Muscle of leg (tissue), 11 donors: ENCODE measurements around the gene MPO. TPM values are rescaled to one million over a fixed set of nuclear protein-coding genes. Genes with fewer than 3 reads are reported as not detected.

Source experiments
- DNase-seq: peaks from one replicate; pipeline ENCODE4 v3.0.0; 2013
- H3K27ac ChIP-seq: one replicate; pipeline ENCODE4 v1.5.1; 2013; ENCODE audit warnings: mild to moderate bottlenecking, low read length, control low read depth
- H3K27me3 ChIP-seq: one replicate; pipeline ENCODE4 v1.6.1; 2013; ENCODE audit warnings: low read length; ENCODE audit not compliant: control insufficient read depth, insufficient read depth
- H3K36me3 ChIP-seq: one replicate; pipeline ENCODE4 v1.6.1; 2013; ENCODE audit warnings: low read length; ENCODE audit not compliant: control insufficient read depth, insufficient read depth
- H3K4me1 ChIP-seq: one replicate; pipeline ENCODE4 v1.6.1; 2013; ENCODE audit warnings: low read length; ENCODE audit not compliant: control insufficient read depth, insufficient read depth
- H3K4me3 ChIP-seq: one replicate; pipeline ENCODE4 v1.5.1; 2013; ENCODE audit warnings: low read length, control low read depth
- H3K9me3 ChIP-seq: replicated peaks from 2 replicates; pipeline ENCODE4 v1.6.1; 2013; ENCODE audit warnings: low read depth, low read length; ENCODE audit not compliant: control insufficient read depth
- whole genome bisulfite sequencing: methylation state at CpG from one replicate; pipeline ENCODE4 v1.1.5; 2013; ENCODE audit warnings: missing lambda C conversion rate; ENCODE audit not compliant: insufficient coverage; 5-methylcytosine and 5-hydroxymethylcytosine counted together
- polyA plus RNA-seq, 8 donors: library from polyadenylated mRNA; unstranded; fragments of 120-200 nt; gene quantifications; one replicate each; pipeline versions ENCODE4 v1.2.1 to v1.2.3, GENCODE V29; 2013; ENCODE audit warnings: inconsistent platforms in 1 of 8, low replicate concordance in 1 of 8; ENCODE audit not compliant: insufficient read length in 8 of 8, insufficient read depth in 1 of 8
- total RNA-seq: library from RNA; stranded (reverse); fragments of 120-200 nt; gene quantifications from one replicate; pipeline ENCODE4 v1.2.4, GENCODE V29; 2013

The MPO gene
- total and polyA plus RNA-seq, 9 donors = 2.3 to 20.0 (median 10.8) TPM

- peaks cover 29% of the 10 kb centered on the region for H3K27me3 ChIP-seq
- H3K4me3 ChIP-seq = no peak overlapping the region
- no peak overlapping the region for H3K27ac ChIP-seq
- H3K4me1 ChIP-seq = peaks cover 2% of the 10 kb centered on the region
- H3K36me3 ChIP-seq = no peaks in the 10 kb centered on the region
- 29% methylated on average over 2 of the region's 2 CpGs for WGBS
- DNase-seq = peak; percentile 15
- H3K9me3 ChIP-seq = no peaks in the 10 kb centered on the region
Measured at GRCh38 chr17:58231641-58232040, 49.1 kb downstream of the MPO start.

GRCh38 chr17:58229881-58230280 is 50.9 kb downstream of the MPO start:
- Histone ChIP-seq H3K27ac (no peak overlapping the region), H3K4me1 (peaks cover 2% of the 10 kb centered on the region), H3K27me3 (peaks cover 21% of the 10 kb centered on the region), H3K9me3 (no peaks in the 10 kb centered on the region), H3K4me3 (no peak overlapping the region), H3K36me3 (no peaks in the 10 kb centered on the region)
- DNase-seq = no peak
- WGBS = 89% methylated on average over 4 of the region's 4 CpGs

GRCh38 chr17:58229384-58229783 is 51.4 kb downstream of the MPO start:
- no peak overlapping the region for H3K4me3 ChIP-seq
- no peaks in the 10 kb centered on the region for H3K9me3 ChIP-seq
- H3K4me1 ChIP-seq = peaks cover 2% of the 10 kb centered on the region
- no peak overlapping the region for H3K27ac ChIP-seq
- H3K27me3 ChIP-seq = peaks cover 21% of the 10 kb centered on the region
- no peaks in the 10 kb centered on the region for H3K36me3 ChIP-seq
- no peak for DNase-seq
- WGBS = 17% methylated on average over 1 of the region's 1 CpG

GRCh38 chr17:58228679-58229078 is 52.1 kb downstream of the MPO start:
- Histone ChIP-seq H3K27me3 (peaks cover 20% of the 10 kb centered on the region), H3K36me3 (no peaks in the 10 kb centered on the region), H3K27ac (no peak overlapping the region), H3K4me3 (no peak overlapping the region), H3K4me1 (peaks cover 2% of the 10 kb centered on the region), H3K9me3 (no peaks in the 10 kb centered on the region)
- 34% methylated on average over 2 of the region's 3 CpGs for WGBS
- DNase-seq = no peak

DNA sequence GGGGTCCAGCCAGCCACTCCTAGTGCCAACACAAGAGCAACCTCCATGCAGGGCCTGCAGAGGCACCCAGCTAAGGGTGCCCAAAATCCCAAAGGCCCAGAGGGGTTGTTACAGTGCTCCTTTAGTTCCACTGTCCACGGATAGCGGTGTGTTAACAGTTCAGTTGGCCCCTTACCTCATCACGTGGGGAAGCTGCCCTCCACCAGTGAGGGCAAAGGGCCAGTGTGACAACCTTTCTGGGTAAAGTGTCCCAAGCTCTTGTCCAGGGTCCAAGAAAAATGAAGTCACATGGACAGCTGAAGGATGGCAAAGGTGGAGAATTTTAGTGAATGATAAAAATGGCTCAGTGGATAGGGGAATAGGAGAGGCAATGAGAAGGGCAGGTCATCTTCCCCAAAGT is 53.0 kb downstream of the MPO start:
- DNase-seq = no peak
- Histone ChIP-seq H3K4me3 (no peak overlapping the region), H3K9me3 (no peaks in the 10 kb centered on the region), H3K27me3 (peaks cover 16% of the 10 kb centered on the region), H3K27ac (no peak overlapping the region), H3K4me1 (peaks cover 2% of the 10 kb centered on the region), H3K36me3 (no peaks in the 10 kb centered on the region)
- WGBS = 85% methylated on average over 3 of the region's 3 CpGs

- H3K9me3 ChIP-seq = no peaks in the 10 kb centered on the region
- DNase-seq = no peak
- peaks cover 4% of the 10 kb centered on the region for H3K4me1 ChIP-seq
- 50% methylated on average over 1 of the region's 1 CpG for WGBS
- H3K27me3 ChIP-seq = peaks cover 7% of the 10 kb centered on the region
- H3K27ac ChIP-seq = no peak overlapping the region
- H3K4me3 ChIP-seq = no peak overlapping the region
- no peaks in the 10 kb centered on the region for H3K36me3 ChIP-seq
Measured at GRCh38 chr17:58224315-58224714, 56.4 kb downstream of the MPO start.

Other genes starting within 250 kb of the MPO start
- gene DYNLL2, start 197.5 kb downstream of the MPO start, total RNA-seq = 12.7 TPM
- gene DYNLL2, start 197.5 kb downstream of the MPO start, polyA plus RNA-seq = 10 to 100 TPM; 32.5 to 52.8 (median 45.2) TPM
- not detected for gene OR4D1, start 132.6 kb downstream of the MPO start, total RNA-seq
- gene OR4D1, start 132.6 kb downstream of the MPO start, polyA plus RNA-seq = under 1 TPM in 1 of 8 donors, not detected in 7; 0.03 TPM
- not detected for gene OR4D2, start 114.0 kb downstream of the MPO start, total RNA-seq
- not detected for gene OR4D2, start 114.0 kb downstream of the MPO start, polyA plus RNA-seq
- gene EPX, start 88.2 kb downstream of the MPO start, total RNA-seq = 0.09 TPM
- gene EPX, start 88.2 kb downstream of the MPO start, polyA plus RNA-seq = 1 to 10 TPM in 1 of 8 donors, under 1 TPM in 7; 0.26 to 1.0 (median 0.41) TPM
- gene MKS1, start 61.7 kb downstream of the MPO start, total RNA-seq = 12.5 TPM
- 10 to 100 TPM; 11.6 to 20.1 (median 14.4) TPM for gene MKS1, start 61.7 kb downstream of the MPO start, polyA plus RNA-seq
- gene LPO, start 42.4 kb downstream of the MPO start, total RNA-seq = not detected
- under 1 TPM in 7 of 8 donors, not detected in 1; 0.05 to 0.40 (median 0.11) TPM for gene LPO, start 42.4 kb downstream of the MPO start, polyA plus RNA-seq
- gene TSPOAP1, start 47.9 kb upstream of the MPO start, total RNA-seq = 3.6 TPM
- 1 to 10 TPM; 4.1 to 7.4 (median 5.1) TPM for gene TSPOAP1, start 47.9 kb upstream of the MPO start, polyA plus RNA-seq
- 64.8 TPM for gene SUPT4H1, start 71.3 kb upstream of the MPO start, total RNA-seq
- gene SUPT4H1, start 71.3 kb upstream of the MPO start, polyA plus RNA-seq = 100 to 1,000 TPM in 1 of 8 donors, 10 to 100 TPM in 7; 75.0 to 107 (median 87.8) TPM
- 0.04 TPM for gene RNF43, start 136.6 kb upstream of the MPO start, total RNA-seq
- 1 to 10 TPM in 2 of 8 donors, under 1 TPM in 6; 0.04 to 1.6 (median 0.06) TPM for gene RNF43, start 136.6 kb upstream of the MPO start, polyA plus RNA-seq
- 0.13 TPM for gene HSF5, start 207.5 kb upstream of the MPO start, total RNA-seq
- under 1 TPM in 6 of 8 donors, not detected in 2; 0.04 to 0.20 (median 0.09) TPM for gene HSF5, start 207.5 kb upstream of the MPO start, polyA plus RNA-seq
- gene MTMR4, start 233.7 kb upstream of the MPO start, total RNA-seq = 22.3 TPM
- gene MTMR4, start 233.7 kb upstream of the MPO start, polyA plus RNA-seq = 10 to 100 TPM; 17.4 to 23.7 (median 19.3) TPM